ENCODE results near the gene MSI2.
A peak's percentile ranks its signal among the peaks of the same experiment; 100 is the strongest.

The MSI2 gene

DNA sequence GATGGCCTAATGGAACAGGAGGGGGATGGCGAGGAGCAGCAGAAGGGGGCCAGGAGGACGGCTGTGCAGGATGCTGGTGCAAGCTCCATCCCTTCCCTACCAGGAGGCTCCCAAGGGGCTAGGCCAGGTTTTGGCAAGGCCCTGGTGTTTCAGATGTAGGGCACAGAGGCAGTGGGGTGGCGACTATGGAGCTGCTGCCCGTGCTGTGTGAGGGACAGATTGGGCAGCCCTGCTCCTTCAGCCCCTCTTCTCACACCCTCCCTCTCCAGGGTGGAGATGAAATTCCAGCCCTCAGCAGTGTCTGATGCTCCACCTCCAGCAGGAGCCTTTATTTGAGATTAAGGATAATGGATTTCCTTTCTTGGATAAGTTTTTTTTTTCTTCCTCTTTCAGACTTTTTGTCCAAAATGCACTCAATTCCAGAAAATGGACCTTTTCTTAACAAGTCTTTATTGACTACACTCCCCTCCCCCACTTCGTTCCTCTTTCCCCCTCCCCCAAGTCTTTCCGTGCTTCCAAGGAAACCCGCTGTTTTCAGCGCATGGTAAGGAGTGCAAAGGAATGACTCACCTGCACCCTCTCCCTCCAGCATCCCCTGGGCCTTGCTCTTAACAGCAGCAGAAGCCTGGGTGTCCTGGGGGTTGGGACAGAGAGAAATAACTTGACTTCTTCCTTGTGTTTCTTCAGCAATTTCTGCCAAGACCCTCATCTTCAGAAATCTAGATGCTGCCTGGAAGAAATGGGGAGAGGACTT is 393.6 kb downstream of the MSI2 start:
- ChIA-PET CTCF (interaction anchor here (0.6 kb wide), 1 partner anchor 143 kb away, joined by 5 read pairs; no protein-coding TSS in a partner anchor), POLR2A (ENCODE audit: low non-redundant PET) (no interaction called here)
- no peak for DNase-seq (ENCODE audit: low spot score)
- TF ChIP-seq, protein P1, sequence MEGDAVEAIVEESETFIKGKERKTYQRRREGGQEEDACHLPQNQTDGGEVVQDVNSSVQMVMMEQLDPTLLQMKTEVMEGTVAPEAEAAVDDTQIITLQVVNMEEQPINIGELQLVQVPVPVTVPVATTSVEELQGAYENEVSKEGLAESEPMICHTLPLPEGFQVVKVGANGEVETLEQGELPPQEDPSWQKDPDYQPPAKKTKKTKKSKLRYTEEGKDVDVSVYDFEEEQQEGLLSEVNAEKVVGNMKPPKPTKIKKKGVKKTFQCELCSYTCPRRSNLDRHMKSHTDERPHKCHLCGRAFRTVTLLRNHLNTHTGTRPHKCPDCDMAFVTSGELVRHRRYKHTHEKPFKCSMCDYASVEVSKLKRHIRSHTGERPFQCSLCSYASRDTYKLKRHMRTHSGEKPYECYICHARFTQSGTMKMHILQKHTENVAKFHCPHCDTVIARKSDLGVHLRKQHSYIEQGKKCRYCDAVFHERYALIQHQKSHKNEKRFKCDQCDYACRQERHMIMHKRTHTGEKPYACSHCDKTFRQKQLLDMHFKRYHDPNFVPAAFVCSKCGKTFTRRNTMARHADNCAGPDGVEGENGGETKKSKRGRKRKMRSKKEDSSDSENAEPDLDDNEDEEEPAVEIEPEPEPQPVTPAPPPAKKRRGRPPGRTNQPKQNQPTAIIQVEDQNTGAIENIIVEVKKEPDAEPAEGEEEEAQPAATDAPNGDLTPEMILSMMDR (conservative IDR thresholded peaks at IDR 0.05; ENCODE audit: low read depth), result no peak
- no peak overlapping the region for H3K27ac ChIP-seq

DNA sequence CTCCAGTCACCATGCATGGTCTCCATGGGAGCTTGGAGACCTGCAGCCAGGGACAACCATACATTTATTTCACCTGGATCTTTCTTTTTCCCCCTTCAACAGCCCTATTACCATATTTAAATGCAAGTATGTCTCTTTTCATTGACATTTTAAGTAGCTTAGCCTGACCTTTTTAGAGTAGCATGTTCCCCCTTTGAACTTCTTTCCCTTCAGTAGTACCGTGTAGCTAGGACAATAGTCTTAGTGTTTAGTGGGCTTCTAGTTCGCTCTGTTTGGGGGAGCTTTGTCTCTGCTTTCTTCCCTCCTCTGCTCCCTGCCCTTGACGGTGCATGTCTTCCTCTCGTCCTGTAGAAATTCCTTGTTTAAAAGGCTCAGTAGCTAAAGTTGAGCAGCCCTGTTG is 394.2 kb downstream of the MSI2 start:
- ChIA-PET POLR2A (ENCODE audit: low non-redundant PET) (no interaction called here), CTCF (no interaction called here)
- TF ChIP-seq, protein P1 (conservative IDR thresholded peaks at IDR 0.05; ENCODE audit: low read depth), result no peak
- H3K27ac ChIP-seq, result no peak overlapping the region
- DNase-seq (ENCODE audit: low spot score), result no peak

DNA sequence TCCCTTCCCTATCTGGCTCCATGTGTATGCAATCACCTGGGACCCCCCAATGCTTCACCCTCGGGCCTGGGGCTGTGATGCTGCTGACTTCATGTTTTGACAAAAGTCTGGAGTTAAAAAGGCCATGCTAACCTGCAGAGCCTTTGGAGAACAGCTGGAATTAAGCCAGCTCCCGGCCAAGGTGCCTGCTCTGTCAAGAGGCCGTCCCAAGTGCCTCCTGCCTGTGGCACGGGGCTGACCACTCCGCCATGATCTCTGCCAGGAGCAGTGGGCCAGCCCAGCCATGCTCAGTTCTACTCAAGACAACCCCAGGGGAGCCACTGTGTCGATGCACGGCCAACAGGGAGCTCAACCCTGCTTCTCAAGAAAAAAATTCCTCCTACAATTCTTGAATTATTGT is 395.1 kb downstream of the MSI2 start:
- TF ChIP-seq, protein P1 (conservative IDR thresholded peaks at IDR 0.05; ENCODE audit: low read depth), result no peak
- no peak overlapping the region for H3K27ac ChIP-seq
- POLR2A ChIA-PET (ENCODE audit: low non-redundant PET), result no interaction called here
- CTCF ChIA-PET, result interaction anchor here (0.5 to 0.6 kb wide), 2 partner anchors 89 to 409 kb away, joined by 3 read pairs; no protein-coding TSS in a partner anchor
- no peak for DNase-seq (ENCODE audit: low spot score)

- TF ChIP-seq, protein P1 (conservative IDR thresholded peaks at IDR 0.05; ENCODE audit: low read depth), result no peak
- ChIA-PET POLR2A (ENCODE audit: low non-redundant PET) (no interaction called here), CTCF (interaction anchor here (0.6 to 1.8 kb wide), 2 partner anchors 102 to 409 kb away, joined by 3 to 6 read pairs; no protein-coding TSS in a partner anchor)
- H3K27ac ChIP-seq, result no peak overlapping the region
- no peak for DNase-seq (ENCODE audit: low spot score)
Measured at GRCh38 chr17:57651996-57652395, 395.7 kb downstream of the MSI2 start.

GRCh38 chr17:57652811-57653210 is 396.5 kb downstream of the MSI2 start:
- DNase-seq (ENCODE audit: low spot score), result no peak
- TF ChIP-seq, protein P1 (conservative IDR thresholded peaks at IDR 0.05; ENCODE audit: low read depth), result no peak
- peak overlapping the region; percentile 24 for H3K27ac ChIP-seq
- POLR2A ChIA-PET (ENCODE audit: low non-redundant PET), result no interaction called here
- CTCF ChIA-PET, result interaction anchor here (1.8 kb wide), 1 partner anchor 410 kb away, joined by 6 read pairs; no protein-coding TSS in a partner anchor

DNA sequence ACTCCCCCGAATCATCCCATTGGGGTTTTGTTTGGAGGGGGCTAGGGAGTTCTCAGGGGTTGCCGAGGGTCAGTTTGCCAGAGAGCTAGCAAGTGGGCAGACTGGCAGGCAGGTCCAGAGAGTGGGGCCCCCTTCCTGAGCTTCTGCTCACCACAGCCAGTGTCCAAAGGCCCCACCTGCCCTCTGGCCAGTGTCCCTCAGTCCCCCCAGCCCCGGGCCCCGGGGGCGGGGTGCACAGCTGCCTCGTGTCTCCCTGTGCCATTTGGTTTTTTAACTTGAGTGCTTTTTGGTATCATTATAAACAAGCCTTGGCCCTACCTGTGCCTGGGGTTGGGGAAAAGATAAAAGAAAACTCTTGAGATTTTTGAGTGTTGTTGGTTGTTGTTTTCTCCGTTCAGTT is 397.0 kb downstream of the MSI2 start:
- TF ChIP-seq, protein P1 (conservative IDR thresholded peaks at IDR 0.05; ENCODE audit: low read depth), result no peak
- ChIA-PET CTCF (interaction anchor here (1.8 kb wide), 1 partner anchor 410 kb away, joined by 6 read pairs; no protein-coding TSS in a partner anchor), POLR2A (ENCODE audit: low non-redundant PET) (no interaction called here)
- DNase-seq (ENCODE audit: low spot score), result no peak
- H3K27ac ChIP-seq, result peak overlapping the region; percentile 24
